Activated CD8-positive, alpha-beta memory T cell treated with anti-CD3 and anti-CD28 coated beads, Interleukin-2, amount 50 U/mL, for 48 hours (primary cell): ENCODE measurements around the gene DPM1.

Experiments
- DNase-seq: peaks from one replicate; pipeline ENCODE4 v3.0.0-alpha.2; 2020

Gene DPM1

DNA sequence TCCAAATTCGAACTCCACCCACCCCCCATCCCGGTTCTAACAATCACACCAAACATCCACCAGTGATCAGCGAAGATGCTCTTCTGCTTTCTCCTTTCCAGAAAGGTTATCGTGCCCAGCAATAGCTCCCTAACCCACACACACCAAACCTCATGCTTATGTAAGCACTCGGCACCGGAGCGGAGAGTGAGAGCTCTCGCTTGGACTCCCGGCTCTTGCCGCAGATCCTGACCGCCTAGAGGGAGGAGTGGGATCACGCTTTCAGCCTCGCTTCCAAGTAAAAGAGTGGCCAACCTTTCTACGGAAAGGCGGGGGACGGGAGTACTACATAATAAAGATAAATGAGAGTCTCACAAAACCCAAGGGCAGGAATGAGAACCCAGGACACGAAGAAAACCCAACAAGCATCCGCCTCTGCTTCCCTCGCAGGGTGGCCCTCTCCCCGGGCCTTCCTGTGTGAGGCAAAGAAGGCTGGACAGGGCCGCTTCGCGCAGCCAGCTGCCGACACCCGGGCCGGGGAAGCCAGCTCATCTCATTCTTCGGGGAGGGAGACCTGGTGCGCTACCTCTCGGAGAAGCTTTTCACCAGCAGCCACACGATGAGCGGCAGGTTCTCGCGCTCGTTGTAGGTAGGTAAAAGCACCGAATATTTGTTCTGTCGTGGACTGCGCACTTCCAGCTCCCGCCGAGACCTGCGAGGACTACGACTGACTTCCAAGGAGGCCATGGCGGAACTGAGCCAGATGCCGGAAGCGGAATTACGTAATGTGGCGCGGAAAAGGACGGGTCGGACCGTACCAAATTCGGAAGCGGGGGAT is at the start of gene DPM1:
DPM1 (minus strand) TSS at position 735 of the 817 bp plus-strand sequence; CDS start at position 726, 9 bp downstream.
- DNase-seq, result peak; percentile 92

DNA sequence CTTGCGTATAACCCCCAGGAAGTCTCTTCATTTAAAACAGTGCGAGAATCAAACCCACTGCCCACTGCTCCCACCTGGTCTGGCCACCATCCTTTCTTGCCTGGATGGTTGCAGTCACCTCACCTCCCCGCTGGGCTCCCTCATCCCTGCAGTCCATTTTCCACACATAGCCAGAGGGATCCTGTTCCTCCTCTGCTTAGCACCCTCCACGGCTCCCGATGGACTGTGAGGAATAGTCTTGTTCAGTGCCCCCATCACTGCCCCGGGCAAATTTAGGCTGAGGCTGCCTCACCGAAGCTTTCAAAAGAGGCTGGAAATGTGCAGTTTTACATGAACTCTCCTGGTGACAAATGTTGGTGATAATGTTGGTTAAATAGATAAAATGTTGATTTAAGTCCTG is 46.9 kb upstream of the DPM1 start:
- DNase-seq, result no peak

DNA sequence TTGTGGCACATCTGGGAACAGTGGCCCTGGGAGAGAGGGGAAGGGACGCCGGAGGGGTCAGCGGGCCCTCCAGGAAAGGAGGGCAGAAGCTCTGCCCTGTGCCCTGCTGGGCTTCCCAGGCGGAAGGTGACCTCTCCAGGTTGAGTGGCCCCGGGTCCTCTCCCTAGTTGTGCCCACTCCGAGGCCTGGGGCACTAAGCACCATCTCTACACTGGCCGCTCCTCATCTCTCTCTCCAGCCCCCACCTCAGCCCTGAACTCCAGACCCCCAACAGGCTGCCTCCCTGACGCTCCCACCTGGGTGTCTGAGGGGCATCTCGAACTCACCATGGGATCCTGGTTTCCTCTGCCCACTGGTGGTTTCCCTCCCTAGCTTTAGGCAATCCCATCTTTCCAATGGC is 46.4 kb upstream of the DPM1 start:
- DNase-seq, result no peak

DNA sequence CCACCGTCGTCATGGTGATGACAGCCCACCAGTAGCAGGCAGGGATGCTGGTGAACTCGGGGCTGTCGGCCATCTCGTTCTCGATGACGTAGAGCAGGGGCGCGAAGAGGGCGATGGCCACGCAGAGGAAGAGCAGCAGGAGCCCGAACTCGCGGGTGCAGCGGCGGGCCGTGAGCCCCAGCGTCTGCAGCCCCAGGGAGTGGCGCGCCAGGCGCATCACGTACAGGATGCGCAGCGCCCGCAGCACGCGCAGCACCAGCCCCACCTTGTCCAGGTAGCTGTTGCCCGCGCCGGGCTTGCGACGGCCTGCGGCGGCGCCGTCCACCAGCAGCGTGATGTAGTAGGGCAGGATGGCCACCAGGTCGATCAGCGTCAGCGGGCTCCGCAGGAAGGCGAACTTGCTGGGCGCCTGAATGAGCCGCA is 46.0 kb upstream of the DPM1 start:
- no peak for DNase-seq

DNA sequence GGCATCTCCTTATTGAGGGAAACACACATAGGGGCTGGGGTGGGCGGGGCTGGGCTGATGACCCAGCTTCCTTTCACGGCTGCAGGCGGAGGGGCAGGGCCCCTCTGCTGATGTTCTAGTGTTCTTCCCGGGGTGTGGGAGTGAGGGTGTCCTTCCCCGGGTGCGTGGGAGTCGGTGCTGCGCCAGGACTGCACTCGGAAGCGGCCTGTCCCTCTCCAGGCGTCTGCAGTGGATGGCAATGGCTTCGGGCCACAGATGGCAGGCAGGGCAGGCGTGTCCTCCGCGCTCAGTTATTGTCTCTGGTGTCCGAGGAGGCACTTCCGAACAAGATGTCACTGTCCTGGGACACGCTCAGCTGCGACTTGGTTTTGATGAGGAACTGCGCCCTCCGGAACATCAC is 45.4 kb upstream of the DPM1 start:
- no peak for DNase-seq

DNA sequence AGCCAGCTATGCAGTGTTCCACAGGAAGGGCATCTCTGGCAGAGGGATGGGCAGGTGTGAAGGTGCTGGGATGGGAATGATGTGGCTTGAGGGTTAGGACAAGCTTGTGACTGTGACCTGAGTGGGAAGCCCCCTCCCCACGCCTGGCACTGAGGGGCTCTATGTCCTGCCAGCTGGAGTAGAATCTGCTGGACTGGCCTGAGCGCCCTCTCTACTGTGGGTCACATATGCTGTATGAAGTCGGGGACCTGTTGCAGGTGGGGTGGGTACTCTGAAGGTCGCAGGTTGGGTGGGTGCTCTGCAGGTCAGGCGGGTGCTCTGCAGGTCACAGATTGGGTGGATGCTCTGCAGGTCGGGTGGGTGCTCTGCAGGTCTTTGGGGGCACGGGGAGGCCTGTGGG is 44.3 kb upstream of the DPM1 start:
- no peak for DNase-seq

DNA sequence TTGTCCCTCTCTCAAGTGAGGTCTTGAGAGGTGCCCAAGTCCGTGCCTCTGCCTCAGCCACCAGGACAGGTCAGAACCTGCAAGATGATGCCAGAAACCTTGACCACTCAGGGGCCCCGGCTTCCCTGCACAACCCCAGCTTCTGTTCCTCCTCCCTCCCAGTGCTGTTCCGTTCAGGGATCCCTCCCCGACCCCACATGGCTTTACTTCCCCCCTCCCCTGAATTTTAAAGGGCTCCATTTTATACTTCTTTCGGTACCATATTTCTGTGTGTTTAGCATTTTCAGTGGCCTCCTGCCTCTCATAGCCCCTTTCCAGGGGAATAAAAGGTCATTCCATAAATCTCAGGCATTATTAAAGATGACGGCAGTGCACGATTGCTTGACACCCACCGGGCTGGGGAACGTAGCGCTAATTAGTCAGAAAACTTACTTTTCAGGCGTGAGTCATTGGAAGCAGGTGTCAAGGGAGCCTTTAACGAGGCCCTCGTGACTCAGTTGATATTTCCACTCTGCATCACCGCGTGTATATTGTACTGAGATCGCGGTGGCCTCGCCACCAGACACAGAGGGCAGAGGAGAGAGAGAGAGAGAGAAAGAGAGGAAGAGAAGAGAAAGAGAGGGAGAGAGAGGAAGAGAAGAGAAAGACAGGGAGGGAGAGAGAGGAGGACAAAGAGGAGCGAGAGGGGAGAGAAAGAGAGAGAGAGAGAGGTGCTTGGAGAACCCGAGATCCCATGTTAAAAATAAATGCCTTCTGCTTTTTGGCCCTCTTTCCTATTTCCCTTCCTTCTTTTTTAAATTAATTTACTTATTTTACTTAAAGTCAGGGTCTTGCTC is 43.3 kb upstream of the DPM1 start:
- DNase-seq, result no peak

DNA sequence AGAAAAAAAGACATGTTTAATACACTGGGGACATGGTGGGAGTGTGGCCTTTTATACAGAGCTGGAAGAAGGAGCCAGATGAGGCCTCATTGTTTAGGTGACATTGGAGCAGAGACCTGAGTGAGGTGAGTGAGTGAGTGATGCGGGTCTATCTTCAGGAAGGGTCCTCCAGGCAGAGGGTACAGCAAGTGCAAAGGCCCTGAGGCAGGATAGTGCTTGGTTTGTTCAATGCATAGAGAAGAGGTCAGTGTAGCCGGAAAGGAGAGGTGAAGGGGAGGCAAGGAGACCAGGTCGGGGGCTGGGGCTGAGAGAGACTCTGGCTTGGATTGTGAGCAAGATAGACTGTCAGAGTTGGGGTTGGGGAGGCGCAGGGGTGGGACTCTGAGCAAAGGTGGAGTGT is 41.0 kb upstream of the DPM1 start:
- DNase-seq, result no peak

DNA sequence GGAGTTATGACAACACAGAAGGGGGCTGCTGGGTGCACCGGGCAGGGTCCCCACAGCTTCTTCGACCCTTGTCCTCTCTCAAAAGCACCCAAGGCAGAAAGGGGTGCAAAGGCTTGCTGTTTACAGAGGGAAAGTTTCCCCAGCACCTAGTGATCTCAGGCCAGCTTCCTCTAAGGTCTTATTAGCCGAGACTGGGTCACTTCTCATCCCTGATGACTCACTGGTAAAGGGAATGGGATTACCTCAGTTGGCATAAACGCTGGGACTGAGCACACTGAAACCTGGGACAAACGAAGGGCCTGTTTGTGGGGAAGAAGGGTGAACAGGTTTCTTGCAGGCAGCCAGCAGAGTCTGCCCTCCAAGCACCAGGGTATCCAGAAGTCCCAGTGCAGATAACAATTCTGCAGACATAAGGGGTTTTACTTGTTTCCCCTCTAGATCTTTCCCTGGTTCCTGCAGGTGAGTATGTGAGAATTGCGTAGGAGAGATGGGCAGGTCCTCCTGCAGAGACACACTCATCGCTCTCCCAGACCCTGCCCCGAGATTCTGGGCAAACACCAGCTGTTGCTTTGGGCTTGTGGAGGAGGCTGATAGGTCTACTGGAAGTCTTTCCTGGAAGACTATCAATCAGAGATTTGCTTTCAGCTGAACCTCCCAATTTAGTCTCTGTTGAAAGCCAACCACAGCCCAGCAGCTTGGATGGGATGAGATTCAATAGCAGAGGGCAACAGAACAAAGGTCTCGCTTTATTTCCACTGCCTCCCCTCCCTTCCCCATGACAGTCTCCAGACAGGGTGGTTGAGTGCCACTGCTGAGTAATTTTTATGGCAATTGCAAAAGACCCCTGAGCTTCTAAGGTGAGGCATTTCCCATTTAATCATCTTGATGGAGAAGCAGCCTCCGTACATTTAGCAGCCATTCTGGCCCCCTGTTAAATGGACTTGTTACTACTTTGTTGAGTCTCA is 38.9 kb upstream of the DPM1 start:
- no peak for DNase-seq

DNA sequence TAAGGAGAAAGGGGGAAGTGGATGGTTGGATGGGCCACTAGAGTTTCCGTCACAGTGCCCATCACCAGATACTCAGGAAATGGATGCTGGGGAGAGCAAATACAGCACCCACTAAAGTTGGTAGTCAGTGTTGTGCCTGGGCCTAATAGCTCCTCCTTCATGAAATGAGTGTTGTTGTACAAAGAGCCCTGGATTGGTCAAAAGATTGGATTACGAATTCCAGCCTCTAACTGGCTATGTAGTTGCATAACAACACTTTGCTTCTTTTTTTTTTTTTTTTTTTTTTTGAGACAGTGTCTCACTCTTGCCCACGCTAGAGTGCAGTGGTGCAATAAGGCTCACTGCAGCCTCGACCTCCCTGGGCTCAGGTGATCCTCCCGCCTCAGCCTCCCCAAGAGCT is 37.2 kb upstream of the DPM1 start:
- DNase-seq, result no peak

DNA sequence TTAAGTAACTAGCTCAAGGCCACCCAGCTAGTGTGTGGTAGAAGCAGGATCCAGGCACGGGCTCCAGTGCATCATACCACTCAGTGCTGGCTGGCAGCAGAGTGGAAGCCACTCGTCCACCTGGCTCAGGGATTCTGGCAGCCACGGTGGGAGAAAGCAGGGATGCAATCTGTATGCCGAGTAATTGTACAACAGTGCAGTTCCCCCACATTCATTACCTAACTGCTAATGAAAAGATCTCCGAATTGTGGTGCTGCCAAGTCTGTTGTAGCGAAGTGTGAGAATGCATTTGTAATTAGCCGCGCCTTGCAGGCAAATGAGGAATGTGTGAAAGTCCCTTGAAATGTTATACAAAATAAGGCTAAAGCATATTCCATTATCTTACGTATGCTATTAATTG is 35.5 kb upstream of the DPM1 start:
- DNase-seq, result no peak

DNA sequence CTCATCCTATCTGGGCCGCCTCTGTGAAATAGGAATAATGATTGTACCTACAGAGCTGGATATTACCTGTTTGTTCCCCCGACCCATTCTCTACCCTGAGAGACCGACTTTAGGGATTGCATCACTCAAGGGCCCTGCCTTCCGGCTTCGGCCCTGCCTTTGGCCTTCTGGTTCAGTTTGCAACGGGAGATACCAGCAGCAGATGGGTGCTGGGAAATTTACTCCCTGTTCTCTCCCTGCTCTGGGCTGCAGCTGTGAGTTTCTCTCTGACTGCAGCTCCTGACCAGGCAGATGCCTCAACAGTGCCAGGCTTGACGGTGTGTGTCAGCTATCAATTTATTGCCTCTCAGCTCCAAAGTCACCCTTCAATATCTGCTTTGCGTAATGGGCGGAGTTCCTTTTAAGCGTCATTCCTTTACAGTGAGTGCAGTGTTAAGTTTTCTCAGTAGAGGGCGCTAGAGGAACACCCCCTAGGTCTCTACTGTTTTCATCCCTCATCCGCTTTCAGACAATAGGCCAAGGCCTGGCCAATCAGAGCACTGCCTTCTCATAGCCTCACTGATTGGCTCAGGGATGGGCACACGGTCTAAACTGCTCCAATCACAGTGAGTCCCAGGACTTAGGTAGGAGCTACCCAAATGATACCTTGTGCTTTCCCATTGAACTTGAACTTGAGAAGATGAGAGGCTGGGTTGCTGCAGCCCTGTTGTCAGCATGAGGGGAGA is 34.6 kb upstream of the DPM1 start:
- peak; percentile 69 for DNase-seq

DNA sequence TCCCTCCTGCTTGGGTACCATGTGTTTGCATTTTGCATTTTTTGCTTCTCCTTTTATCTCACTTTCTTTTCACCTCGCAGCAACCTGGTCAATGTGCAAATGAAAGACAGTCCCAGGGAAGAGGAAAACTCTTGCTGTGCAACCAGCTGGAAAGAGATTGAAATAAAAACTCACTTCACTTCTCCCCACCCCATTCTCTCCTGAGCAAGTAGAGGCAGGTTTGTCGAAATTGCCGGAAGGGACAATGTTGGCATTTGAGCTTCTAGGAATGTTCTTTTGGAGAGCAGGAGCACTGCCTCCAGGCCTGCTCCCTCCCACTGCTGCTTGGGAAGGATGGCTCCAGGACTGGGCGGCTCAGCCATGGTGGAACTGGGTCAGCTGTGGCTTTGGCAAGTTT is 34.0 kb upstream of the DPM1 start:
- no peak for DNase-seq

DNA sequence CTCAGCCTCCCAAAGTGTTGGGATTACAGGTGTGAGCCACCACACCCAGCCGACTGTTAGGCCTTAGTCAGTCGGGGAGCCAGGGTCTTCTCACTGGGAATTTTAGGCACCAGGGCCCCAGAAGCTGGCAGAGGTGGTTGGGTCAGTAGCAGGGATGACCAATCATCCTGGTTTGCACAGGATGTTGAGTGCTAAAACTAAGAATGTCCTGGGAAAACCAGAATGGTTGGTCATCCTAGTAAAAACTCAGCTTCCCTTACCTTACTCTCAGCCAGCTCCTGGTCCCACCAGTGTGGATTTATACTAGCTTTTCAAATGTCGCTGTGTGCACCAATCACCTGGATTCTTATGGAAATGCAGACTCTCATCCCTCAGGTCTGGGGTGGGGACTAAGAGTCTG is 32.7 kb upstream of the DPM1 start:
- no peak for DNase-seq

DNA sequence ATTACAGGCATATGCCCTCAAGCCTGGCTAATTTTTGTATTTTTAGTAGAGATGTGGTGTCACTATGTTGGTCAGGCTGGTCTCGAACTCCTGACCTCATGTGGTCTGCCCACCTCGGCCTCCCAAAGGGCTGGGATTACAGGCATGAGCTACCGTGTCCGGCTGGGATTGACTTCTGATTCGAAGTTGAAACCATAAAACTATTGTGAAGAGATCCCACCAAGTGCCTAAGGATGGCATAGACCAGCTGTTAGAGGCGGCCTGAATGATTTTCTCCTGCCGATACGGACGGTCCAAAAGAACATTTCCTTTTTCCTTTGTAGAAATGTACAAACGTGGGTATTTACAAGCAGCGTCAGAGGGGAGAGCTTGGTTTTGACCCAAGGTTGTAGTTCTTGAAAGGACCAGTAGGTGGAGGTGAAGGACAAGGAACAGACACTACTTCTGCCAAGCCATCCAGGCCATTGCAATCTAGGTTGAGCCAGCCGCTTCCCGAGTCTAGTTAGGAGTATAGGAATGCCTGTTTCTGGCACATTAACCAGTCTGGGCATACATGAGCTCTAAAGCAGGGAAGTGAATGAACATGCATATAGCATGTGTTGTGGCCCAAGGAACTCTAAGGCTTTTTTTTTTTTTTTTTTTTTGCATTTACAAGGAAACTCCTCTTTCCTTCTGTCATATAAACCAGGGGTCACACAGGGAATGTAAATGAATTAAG is 29.3 kb upstream of the DPM1 start:
- DNase-seq, result peak; percentile 67

DNA sequence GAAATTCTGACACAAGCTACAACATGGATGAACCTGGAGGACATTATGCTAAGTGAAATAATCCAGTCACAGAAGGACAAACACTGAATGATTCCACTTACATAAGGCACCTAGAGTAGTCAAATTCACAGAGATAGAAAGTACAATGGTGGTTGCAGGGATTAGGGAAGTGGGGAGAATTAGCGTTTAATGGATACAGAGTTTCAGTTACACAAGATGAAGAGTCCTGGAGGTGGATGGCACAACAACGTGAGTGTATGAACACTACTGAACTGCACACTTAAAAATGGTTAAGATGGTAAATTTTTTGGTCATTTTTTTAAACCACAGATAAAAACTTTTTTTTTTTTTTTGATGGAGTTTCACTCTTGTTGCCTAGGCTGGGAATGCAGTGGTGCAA is 25.0 kb upstream of the DPM1 start:
- no peak for DNase-seq

DNA sequence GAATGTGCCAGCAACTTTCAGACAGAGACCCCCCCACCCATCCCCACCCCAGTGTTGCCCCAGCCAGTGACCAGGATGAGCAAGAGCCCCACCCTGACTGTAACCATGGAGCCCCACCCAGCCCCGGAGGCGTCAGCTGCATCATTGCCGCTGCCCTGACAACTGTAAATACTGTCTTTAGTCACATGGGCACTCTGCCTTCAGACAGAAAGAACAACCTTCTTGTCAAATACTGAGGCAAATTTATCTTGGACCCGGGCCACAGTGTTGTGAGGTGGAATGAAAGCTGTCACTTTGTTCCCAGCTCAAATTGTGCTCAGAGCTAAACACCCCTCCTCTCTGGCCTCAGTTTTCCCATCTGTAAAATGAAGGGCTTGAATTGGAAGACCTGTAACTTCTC is 24.0 kb upstream of the DPM1 start:
- no peak for DNase-seq

DNA sequence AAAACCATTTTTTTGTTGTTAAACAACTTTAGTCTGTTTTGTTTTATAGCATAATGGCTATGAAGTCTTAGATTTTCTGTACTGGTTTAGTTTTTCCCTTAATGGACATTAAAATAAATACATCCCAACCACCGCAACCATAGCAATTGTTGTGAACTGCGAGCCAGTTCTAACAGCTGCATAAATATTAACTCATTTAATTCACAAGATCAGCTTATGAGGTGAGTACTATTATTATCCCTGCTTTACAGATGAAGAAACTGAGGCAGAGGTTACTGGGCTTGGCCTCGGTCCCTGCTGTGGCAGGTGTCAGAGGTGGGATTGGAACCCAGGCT is 23.3 kb upstream of the DPM1 start:
- DNase-seq, result no peak

DNA sequence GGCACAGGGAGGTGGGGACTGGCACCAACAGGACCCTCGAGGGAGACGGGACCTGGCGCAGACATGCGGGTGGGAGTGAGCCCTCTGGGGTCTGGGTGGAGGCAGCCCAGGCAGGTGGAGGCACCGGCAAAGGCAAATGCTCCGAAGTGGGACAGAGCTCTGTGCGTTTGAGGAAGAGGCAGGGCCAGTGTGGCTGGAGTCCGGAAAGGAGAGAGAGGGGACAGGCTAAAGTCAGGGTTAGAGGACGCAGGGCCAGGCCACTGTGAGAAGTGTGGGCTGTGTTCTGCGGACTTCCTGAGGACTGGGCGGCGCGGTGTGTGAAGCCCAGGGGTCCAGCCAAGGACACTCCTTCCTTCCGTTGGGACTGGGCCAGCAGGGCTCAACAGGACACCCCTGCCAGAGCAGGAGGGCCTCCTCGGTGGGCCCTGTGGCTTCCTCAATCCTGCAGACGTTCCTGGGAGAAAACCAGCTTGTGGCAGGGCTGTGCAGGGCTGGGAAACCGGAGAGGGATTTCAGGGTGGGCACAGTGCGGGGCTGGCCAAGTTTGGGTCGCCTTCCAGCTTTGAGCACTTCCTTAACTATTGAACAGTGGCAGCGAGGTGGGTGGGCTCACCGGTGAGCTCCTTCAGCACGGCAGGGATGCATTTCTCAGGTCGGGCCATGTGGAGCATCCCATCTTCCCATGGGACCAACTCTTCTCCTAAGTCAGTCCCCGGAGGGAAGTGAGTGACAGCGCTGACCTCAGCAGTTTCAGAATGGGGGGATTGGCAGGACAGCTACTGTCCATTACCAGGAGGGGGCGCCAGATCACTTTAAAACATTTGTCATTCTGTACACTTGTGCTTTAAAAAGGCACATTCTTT is 22.8 kb upstream of the DPM1 start:
- peak; percentile 87 for DNase-seq

DNA sequence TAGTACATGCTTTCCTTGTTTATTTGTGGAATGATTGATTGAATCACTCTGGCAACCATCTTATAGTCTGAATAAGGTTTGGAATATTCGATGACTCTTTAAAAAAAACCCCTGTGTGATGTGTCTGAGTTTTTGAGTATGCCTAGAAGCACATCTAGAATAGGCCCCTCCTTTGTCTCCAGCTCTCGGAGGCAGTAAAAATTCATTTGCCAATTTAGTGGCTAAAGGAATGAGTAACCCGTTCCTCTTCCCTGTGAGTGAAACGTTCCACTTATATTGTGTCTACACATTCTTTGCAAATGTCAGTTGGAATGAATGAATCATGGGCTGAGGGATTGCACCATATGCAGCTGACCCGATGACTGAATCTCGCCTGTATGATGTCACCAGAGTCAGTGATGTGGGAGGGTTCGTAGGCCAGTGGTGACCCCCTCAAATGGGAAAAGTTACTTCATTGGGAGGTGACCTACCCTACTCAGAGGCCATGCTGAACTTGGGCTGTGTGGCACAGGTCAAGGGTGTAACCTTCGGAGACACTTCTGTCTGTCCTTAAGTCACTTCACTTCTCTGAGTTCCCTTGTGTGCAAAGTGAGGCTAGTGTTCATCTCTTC is 21.8 kb upstream of the DPM1 start:
- peak; percentile 66 for DNase-seq
